OCI-LY3 (cell line): ENCODE measurements around the gene CHD9.

Experiments
- H2AFZ ChIP-seq: fragments of 200-600, 300-600 bp; shearing (Covaris generic); 2 replicates; pipeline ENCODE4 v1.6.0; 2014; ENCODE audit warnings: antibody characterized with exemption, low read depth, low read length
- H3K27ac ChIP-seq: fragments of 200-600, 300-600 bp; sonication (generic); 2 replicates; pipeline ENCODE4 v1.5.1; 2014; ENCODE audit warnings: mild to moderate bottlenecking, low read length, moderate library complexity, mixed read lengths
- H3K27me3 ChIP-seq: fragments of 200-600, 300-600 bp; sonication (generic); 2 replicates; pipeline ENCODE4 v1.6.1; 2014; ENCODE audit warnings: low read depth, low read length, mixed read lengths
- H3K36me3 ChIP-seq: fragments of 200-600, 300-600 bp; sonication (generic); replicated peaks from 2 replicates; pipeline ENCODE3; 2014; ENCODE audit warnings: low read depth, low read length, mixed read lengths
- H3K4me1 ChIP-seq: fragments of 300-600, 200-600 bp; sonication (generic); 2 replicates; pipeline ENCODE4 v1.6.1; 2014; ENCODE audit warnings: low read length, mixed read lengths
- H3K4me2 ChIP-seq: fragments of 200-600, 300-600 bp; sonication (generic); 2 replicates; pipeline ENCODE4 v1.6.1; 2014; ENCODE audit warnings: low read length, mixed read lengths
- H3K4me3 ChIP-seq: fragments of 300-600, 200-600 bp; sonication (generic); 2 replicates; pipeline ENCODE4 v1.5.1; 2014; ENCODE audit warnings: antibody characterized with exemption, mild to moderate bottlenecking, low read length, moderate library complexity
- H3K79me2 ChIP-seq: fragments of 300-600, 200-600 bp; shearing (Covaris generic); 2 replicates; pipeline ENCODE4 v1.6.1; 2014; ENCODE audit warnings: mild to moderate bottlenecking, low read length, mixed read lengths
- H3K9ac ChIP-seq: fragments of 300-600, 200-600 bp; shearing (Covaris generic); 2 replicates; pipeline ENCODE4 v1.6.0; 2014; ENCODE audit warnings: mild to moderate bottlenecking, low read length, moderate library complexity
- H3K9me3 ChIP-seq: fragments of 200-600, 300-600 bp; shearing (Covaris generic); 2 replicates; pipeline ENCODE4 v1.6.1; 2014; ENCODE audit warnings: low read length, mixed read lengths; ENCODE audit not compliant: insufficient read depth
- H4K20me1 ChIP-seq: fragments of 200-600, 300-600 bp; sonication (generic); 2 replicates; pipeline ENCODE4 v1.6.1; 2016; ENCODE audit warnings: low read length, mixed read lengths; ENCODE audit not compliant: insufficient read depth
- CTCF ChIP-seq: fragments of 200-600, 300-600 bp; sonication (generic); IDR thresholded peaks from 2 replicates; pipeline ENCODE4 v1.5.1; 2014; ENCODE audit warnings: antibody characterized with exemption, low read length, low read depth
- EZH2phosphoT487 ChIP-seq: fragments of 200-600 bp; shearing (Covaris generic); IDR thresholded peaks from 2 replicates; pipeline ENCODE4 v1.6.1; 2018; ENCODE audit warnings: antibody characterized with exemption, mixed run types, low read depth

CHD9 gene

GRCh38 chr16:53213542-53213941, 158.8 kb downstream of the CHD9 start:
- Histone ChIP-seq H3K4me1 (peaks cover 28% of the 10 kb centered on the region), H3K79me2 (peaks cover 50% of the 10 kb centered on the region), H3K4me2 (no peak overlapping the region), H3K27ac (no peak overlapping the region), H3K9ac (no peak overlapping the region), H3K4me3 (no peak overlapping the region), H3K36me3 (peaks cover 14% of the 10 kb centered on the region), H4K20me1 (peaks cover 10% of the 10 kb centered on the region; the same call in 1 of the 2 replicates), H2AFZ (no peak overlapping the region), H3K9me3 (no peaks in the 10 kb centered on the region), H3K27me3 (no peaks in the 10 kb centered on the region)
- TF ChIP-seq EZH2phosphoT487: no peak
- no peak for TF ChIP-seq CTCF

DNA sequence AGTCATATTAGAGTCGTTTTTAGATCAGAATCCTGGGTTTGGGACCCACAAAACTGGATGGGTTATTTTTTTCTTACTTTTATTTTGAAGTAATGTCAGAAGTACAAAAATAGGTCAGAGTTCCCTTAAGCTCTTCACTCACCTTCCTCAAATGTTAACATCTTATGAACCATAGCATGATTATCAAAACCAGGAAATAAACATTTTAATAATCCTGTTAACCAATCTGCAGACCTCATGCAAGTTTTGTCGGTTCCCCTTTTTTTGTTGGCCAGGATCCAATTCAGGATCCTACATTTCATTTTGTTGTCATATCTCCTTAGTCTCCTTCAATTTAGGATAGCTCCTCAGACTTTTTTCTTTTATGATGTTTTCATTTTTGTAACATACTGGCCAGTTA, 162.0 kb downstream of the CHD9 start:
- no peak for TF ChIP-seq EZH2phosphoT487
- TF ChIP-seq CTCF: no peak
- Histone ChIP-seq H3K9me3 (no peaks in the 10 kb centered on the region), H3K27ac (no peak overlapping the region), H4K20me1 (peaks cover 35% of the 10 kb centered on the region), H3K79me2 (peaks cover 60% of the 10 kb centered on the region), H3K36me3 (peaks cover 6% of the 10 kb centered on the region), H3K4me3 (no peak overlapping the region), H3K4me2 (no peak overlapping the region), H3K27me3 (no peaks in the 10 kb centered on the region), H3K4me1 (peaks cover 42% of the 10 kb centered on the region), H3K9ac (no peak overlapping the region), H2AFZ (no peak overlapping the region)

GRCh38 chr16:53219371-53219770, 164.6 kb downstream of the CHD9 start:
- Histone ChIP-seq H3K27me3 (no peaks in the 10 kb centered on the region), H3K79me2 (peaks cover 42% of the 10 kb centered on the region), H4K20me1 (peaks cover 32% of the 10 kb centered on the region), H3K27ac (peak overlapping the region; percentile 55), H3K9ac (no peak overlapping the region), H3K9me3 (no peaks in the 10 kb centered on the region), H3K4me1 (peaks cover 42% of the 10 kb centered on the region), H3K36me3 (peaks cover 9% of the 10 kb centered on the region), H3K4me3 (0 out of 2 replicates have a peak overlapping the region, but pooled peaks have one; percentile 9), H3K4me2 (peak overlapping the region; percentile 32), H2AFZ (no peak overlapping the region)
- no peak for TF ChIP-seq EZH2phosphoT487
- TF ChIP-seq CTCF: no peak

GRCh38 chr16:53219795-53220454, 165.1 kb downstream of the CHD9 start:
- Histone ChIP-seq H3K27me3 (no peaks in the 10 kb centered on the region), H3K27ac (peak overlapping the region; percentile 55), H3K4me1 (peaks cover 41% of the 10 kb centered on the region), H3K9me3 (no peaks in the 10 kb centered on the region), H3K9ac (no peak overlapping the region), H3K4me2 (peak overlapping the region; percentile 32), H4K20me1 (peaks cover 32% of the 10 kb centered on the region), H3K79me2 (peaks cover 42% of the 10 kb centered on the region), H3K4me3 (0 out of 2 replicates have a peak overlapping the region, but pooled peaks have one; percentile 9), H2AFZ (no peak overlapping the region), H3K36me3 (peaks cover 9% of the 10 kb centered on the region)
- no peak for TF ChIP-seq CTCF
- TF ChIP-seq EZH2phosphoT487: no peak
